HepG2 (cell line): ENCODE measurements around the gene TGFBR1. TPM values are rescaled to one million over a fixed set of nuclear protein-coding genes. Genes with fewer than 3 reads are reported as not detected.

Experiments used
- ATAC-seq: fragments of 200-7000 bp; cut with Tn5 transposase; 3 replicates; pipeline ENCODE4 v1.9.1; 2020; ENCODE audit warnings: mild to moderate bottlenecking, moderate library complexity
- BruUV-seq: library from RNA; stranded (reverse); fragments of 400-500 nt; replicated peaks from 2 replicates; lab custom pipeline; 2021; lab: Mats Ljungman, UMichigan
- CTCF ChIA-PET: fragments of 300-600 bp; formaldehyde crosslinking; extraction: SDS; loops from one replicate; lab custom pipeline; 2021; ENCODE audit warnings: low total read pairs, inconsistent platforms, low intra/inter-chr PET ratio; lab: Yijun Ruan, JAX
- POLR2A ChIA-PET: fragments of 350-600 bp; sonication (Branson Sonifier 250); formaldehyde crosslinking; loops from one replicate; lab custom pipeline; 2020; ENCODE audit warnings: antibody characterized with exemption, inconsistent platforms; lab: Yijun Ruan, JAX
- DNase-seq: peaks from one replicate; pipeline ENCODE4 v3.0.0-alpha.2; 2015; ENCODE audit warnings: low spot score
- FAIRE-seq: peaks from 3 replicates; lab custom pipeline; 2011; peaks lifted over from hg19 to GRCh38; lab: Jason Lieb, UNC
- H2AFZ ChIP-seq: one replicate; pipeline ENCODE4 v1.6.1; 2011; ENCODE audit warnings: low read length, inconsistent platforms
- H3K27ac ChIP-seq: fragments of 300-600 bp; 3 replicates; pipeline ENCODE4 v1.8.0; 2011; ENCODE audit warnings: mixed run types, mild to moderate bottlenecking, mixed read lengths, low read length, inconsistent platforms; ENCODE audit not compliant: insufficient read depth; ENCODE audit errors: extremely low read length
- H3K27me3 ChIP-seq, 2 experiments: fragments of 200-600 bp in 1 of 2; 2 replicates in 1 of 2; 3 replicates in 1 of 2; pipeline versions ENCODE4 v1.6.0 to v1.8.0; 2011; ENCODE audit warnings: low read length in 2 of 2, mild to moderate bottlenecking in 2 of 2, moderate library complexity in 2 of 2, inconsistent platforms in 1 of 2; ENCODE audit not compliant: insufficient read depth in 2 of 2, control insufficient read depth in 1 of 2
- H3K36me3 ChIP-seq, 2 experiments: fragments of 200-600 bp in 1 of 2; replicated peaks in 1 of 2; 2 replicates in 1 of 2; 3 replicates in 1 of 2; pipeline versions ENCODE4 v1.5.1 to v1.8.0; 2011; ENCODE audit warnings: low read length in 2 of 2, inconsistent platforms in 1 of 2; ENCODE audit not compliant: insufficient read depth in 2 of 2, control insufficient read depth in 1 of 2
- H3K4me1 ChIP-seq: 2 replicates; pipeline ENCODE4 v1.5.1; 2012; ENCODE audit warnings: low read length, inconsistent platforms; ENCODE audit not compliant: insufficient read depth
- H3K4me2 ChIP-seq: 2 replicates; pipeline ENCODE4 v1.6.0; 2011; ENCODE audit warnings: low read depth, low read length, inconsistent platforms
- H3K4me3 ChIP-seq, 3 experiments: fragments of 200-600 bp in 1 of 3; sonication (generic), shearing (Covaris generic) in 1 of 3; replicated peaks in 1 of 3; 2 replicates each; pipeline ENCODE4 v1.5.1; 2011 to 2016; ENCODE audit warnings: low read length in 3 of 3, inconsistent platforms in 2 of 3, low read depth in 2 of 3, mild to moderate bottlenecking in 2 of 3, control low read depth in 1 of 3, mixed read lengths in 1 of 3; ENCODE audit not compliant: insufficient read depth in 1 of 3
- H3K79me2 ChIP-seq: one replicate; pipeline ENCODE4 v1.6.1; 2011; ENCODE audit warnings: low read length, inconsistent platforms; ENCODE audit not compliant: insufficient read depth
- H3K9ac ChIP-seq: 2 replicates; pipeline ENCODE4 v1.6.0; 2011; ENCODE audit warnings: mild to moderate bottlenecking, low read depth, low read length, inconsistent platforms; ENCODE audit not compliant: insufficient read depth
- H3K9me3 ChIP-seq: 2 replicates; pipeline ENCODE4 v1.5.1; 2012; ENCODE audit warnings: mild to moderate bottlenecking, low read length
- H4K20me1 ChIP-seq: 2 replicates; pipeline ENCODE4 v1.6.0; 2011; ENCODE audit warnings: inconsistent platforms, mild to moderate bottlenecking, low read length, moderate library complexity; ENCODE audit not compliant: insufficient read depth
- AGO2 ChIP-seq: fragments of 200-400 bp; formaldehyde crosslinking; optimal IDR thresholded peaks from 2 replicates; pipeline ENCODE3; 2017; ENCODE audit warnings: mild to moderate bottlenecking, low read depth, low read length, moderate library complexity
- GFI1 ChIP-seq: sonication (generic); formaldehyde crosslinking; IDR thresholded peaks from 2 replicates; pipeline ENCODE4 v1.5.0; 2020; ENCODE audit warnings: missing genetic modification reagents, mild to moderate bottlenecking, borderline replicate concordance
- KDM4B ChIP-seq: sonication (generic); formaldehyde crosslinking; IDR thresholded peaks from 2 replicates; pipeline ENCODE4 v1.4.0; 2020; ENCODE audit warnings: missing genetic modification reagents
- RBM39 ChIP-seq: fragments of 200-400 bp; formaldehyde crosslinking; IDR thresholded peaks from one replicate; pipeline ENCODE4 v1.6.1; 2018; ENCODE audit warnings: antibody characterized with exemption, mild to moderate bottlenecking, low read depth, low read length; ENCODE audit not compliant: poor library complexity, severe bottlenecking
- TCF7 ChIP-seq: sonication (generic); IDR thresholded peaks from 2 replicates; pipeline ENCODE4 v1.6.1; 2016; ENCODE audit warnings: antibody characterized with exemption, low read depth
- ZNF276 ChIP-seq: sonication (generic); formaldehyde crosslinking; IDR thresholded peaks from 2 replicates; pipeline ENCODE4 v1.4.0; 2020; ENCODE audit warnings: mild to moderate bottlenecking, low read depth, missing genetic modification reagents
- ZNF367 ChIP-seq: sonication (generic); formaldehyde crosslinking; IDR thresholded peaks from 2 replicates; pipeline ENCODE4 v1.4.0; 2020; ENCODE audit warnings: missing genetic modification reagents, borderline replicate concordance
- ZNF670 ChIP-seq: sonication (generic); formaldehyde crosslinking; IDR thresholded peaks from 2 replicates; pipeline ENCODE4 v1.8.0; 2022; ENCODE audit warnings: mild to moderate bottlenecking, missing genetic modification reagents, borderline replicate concordance
- WGBS: methylation state at CpG from one replicate; pipeline ENCODE4 v1.1.6; 2017; ENCODE audit warnings: low lambda C conversion rate; 5-methylcytosine and 5-hydroxymethylcytosine counted together
- in situ Hi-C: cut with HindIII; loops from 2 replicates; pipeline ENCODE4 v1.10.0; 2017; ENCODE audit warnings: low pct_unique_long_range_greater_than_20kb; ENCODE audit not compliant: extremely low pct_ligation_motif_present
- intact Hi-C: fragments of 100-400 bp; cut with micrococcal nuclease; formaldehyde crosslinking; loops from one replicate; pipeline ENCODE4 v1.10.0; 2022; ENCODE audit not compliant: unreplicated experiment
- polyA plus RNA-seq, 8 experiments: library from polyadenylated mRNA; depleted of rRNA in 3 of 8; stranded (reverse) in 7 of 8; unstranded in 1 of 8; fragments of >200 nt; fragmentation: Illumina TruSeq in 4 of 8; extraction: Trizol in 4 of 8; gene quantifications; 2 replicates each; pipeline versions ENCODE4 v1.2.1 to v1.2.3, GENCODE V29; 2011 to 2016; ENCODE audit warnings: low read depth in 4 of 8, missing spikeins in 1 of 8, mixed read lengths in 1 of 8; ENCODE audit not compliant: insufficient read depth in 1 of 8
- total RNA-seq, 5 experiments: library from RNA; depleted of rRNA; stranded (reverse); fragments of >200 nt; fragmentation: Illumina TruSeq; extraction: Trizol; gene quantifications; 2 replicates each; pipeline ENCODE4 v1.2.3, GENCODE V29; 2016; ENCODE audit warnings: low read depth in 1 of 5
- TF ChIP-seq, protein P1 (sequence below): sonication (generic); formaldehyde crosslinking; IDR thresholded peaks from 2 replicates; pipeline ENCODE4 v1.5.0; 2020; ENCODE audit warnings: mild to moderate bottlenecking, missing genetic modification reagents, borderline replicate concordance

The TGFBR1 gene
- total and polyA plus RNA-seq, 2 of the 13 experiments (the other 11 are each of a cell fraction or from before 2014, with no cell fraction given), result 16.8 to 23.9 TPM

- peaks cover 6% of the 10 kb centered on the region for H3K79me2 ChIP-seq
- no peaks in the 10 kb centered on the region for H3K9me3 ChIP-seq
- TF ChIP-seq ZNF276 (CRISPR knock-in tag) (no peak), KDM4B (CRISPR knock-in tag) (no peak)
- TF ChIP-seq, all 625 proteins: peak for 0
- ATAC-seq (no peak), FAIRE-seq (no peak), DNase-seq (no peak)
- H3K4me3 ChIP-seq, result no peak overlapping the region
- in situ Hi-C loops, result no loop called here
- H3K27me3 ChIP-seq, result no peaks in the 10 kb centered on the region
- no peak overlapping the region for H3K4me2 ChIP-seq
- H2AFZ ChIP-seq, result no peak overlapping the region
- 95% methylated on average over 7 of the region's 7 CpGs for WGBS
- ChIA-PET POLR2A (interaction anchor here (0.9 kb wide), 1 partner anchor 14 kb away, joined by 3 read pairs; the partner anchor contains the start of gene TGFBR1), CTCF (no interaction called here)
- intact Hi-C loops, result no loop called here
- H3K9ac ChIP-seq, result no peak overlapping the region
- no peaks in the 10 kb centered on the region for H3K36me3 ChIP-seq
- BruUV-seq, result no TSS peak
- H4K20me1 ChIP-seq, result no peaks in the 10 kb centered on the region
- no peak overlapping the region for H3K27ac ChIP-seq
- no peaks in the 10 kb centered on the region for H3K4me1 ChIP-seq
Measured at GRCh38 chr9:99118782-99119466, 14.0 kb downstream of the TGFBR1 start.

DNA sequence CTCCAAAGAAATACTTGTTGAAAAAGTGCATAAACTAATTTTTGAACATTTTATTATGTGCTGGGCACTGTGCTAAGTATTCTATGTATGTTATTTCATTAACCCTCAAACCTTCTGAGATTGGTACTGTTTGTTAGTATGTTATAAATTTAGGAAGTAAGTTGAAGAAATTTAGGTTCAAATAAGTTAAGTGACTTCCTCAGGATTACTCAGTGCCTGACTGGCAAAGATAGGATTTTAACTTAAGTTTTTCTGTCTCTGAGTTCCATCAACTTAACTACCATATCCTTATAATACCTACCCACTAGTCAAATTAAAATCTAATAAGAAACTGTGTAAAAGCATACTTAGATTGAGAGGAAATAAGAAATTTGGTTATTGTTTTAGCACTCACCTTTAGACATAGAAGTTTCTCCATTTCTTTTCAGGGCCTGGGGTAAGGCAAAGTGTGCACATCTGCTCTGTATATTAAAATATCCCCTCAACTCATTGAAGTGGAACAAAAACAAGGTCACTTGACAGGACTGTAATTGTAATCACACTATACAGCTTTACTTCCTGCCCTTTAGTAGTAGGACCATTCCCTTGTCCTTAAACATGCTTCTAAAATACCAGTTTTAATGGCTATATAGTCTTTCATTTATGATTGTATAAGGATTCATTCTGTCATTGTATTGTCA, 15.2 kb downstream of the TGFBR1 start:
- H3K79me2 ChIP-seq, result peaks cover 6% of the 10 kb centered on the region
- TF ChIP-seq AGO2, result no peak
- TF ChIP-seq, protein P1, sequence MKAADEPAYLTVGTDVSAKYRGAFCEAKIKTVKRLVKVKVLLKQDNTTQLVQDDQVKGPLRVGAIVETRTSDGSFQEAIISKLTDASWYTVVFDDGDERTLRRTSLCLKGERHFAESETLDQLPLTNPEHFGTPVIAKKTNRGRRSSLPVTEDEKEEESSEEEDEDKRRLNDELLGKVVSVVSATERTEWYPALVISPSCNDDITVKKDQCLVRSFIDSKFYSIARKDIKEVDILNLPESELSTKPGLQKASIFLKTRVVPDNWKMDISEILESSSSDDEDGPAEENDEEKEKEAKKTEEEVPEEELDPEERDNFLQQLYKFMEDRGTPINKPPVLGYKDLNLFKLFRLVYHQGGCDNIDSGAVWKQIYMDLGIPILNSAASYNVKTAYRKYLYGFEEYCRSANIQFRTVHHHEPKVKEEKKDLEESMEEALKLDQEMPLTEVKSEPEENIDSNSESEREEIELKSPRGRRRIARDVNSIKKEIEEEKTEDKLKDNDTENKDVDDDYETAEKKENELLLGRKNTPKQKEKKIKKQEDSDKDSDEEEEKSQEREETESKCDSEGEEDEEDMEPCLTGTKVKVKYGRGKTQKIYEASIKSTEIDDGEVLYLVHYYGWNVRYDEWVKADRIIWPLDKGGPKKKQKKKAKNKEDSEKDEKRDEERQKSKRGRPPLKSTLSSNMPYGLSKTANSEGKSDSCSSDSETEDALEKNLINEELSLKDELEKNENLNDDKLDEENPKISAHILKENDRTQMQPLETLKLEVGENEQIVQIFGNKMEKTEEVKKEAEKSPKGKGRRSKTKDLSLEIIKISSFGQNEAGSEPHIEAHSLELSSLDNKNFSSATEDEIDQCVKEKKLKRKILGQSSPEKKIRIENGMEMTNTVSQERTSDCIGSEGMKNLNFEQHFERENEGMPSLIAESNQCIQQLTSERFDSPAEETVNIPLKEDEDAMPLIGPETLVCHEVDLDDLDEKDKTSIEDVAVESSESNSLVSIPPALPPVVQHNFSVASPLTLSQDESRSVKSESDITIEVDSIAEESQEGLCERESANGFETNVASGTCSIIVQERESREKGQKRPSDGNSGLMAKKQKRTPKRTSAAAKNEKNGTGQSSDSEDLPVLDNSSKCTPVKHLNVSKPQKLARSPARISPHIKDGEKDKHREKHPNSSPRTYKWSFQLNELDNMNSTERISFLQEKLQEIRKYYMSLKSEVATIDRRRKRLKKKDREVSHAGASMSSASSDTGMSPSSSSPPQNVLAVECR (CRISPR knock-in tag), result no peak
- no peak for TF ChIP-seq GFI1 (CRISPR knock-in tag)
- no peak for TF ChIP-seq TCF7
- TF ChIP-seq ZNF367 (CRISPR knock-in tag), result no peak
- no peak for TF ChIP-seq ZNF670 (CRISPR knock-in tag)
- no peak for TF ChIP-seq RBM39

More for the DNA sequence above, 15.2 kb downstream of the TGFBR1 start:
- in situ Hi-C loops (no loop called here), intact Hi-C loops (no loop called here)
- DNase-seq (no peak), ATAC-seq (no peak), FAIRE-seq (no peak)
- CTCF ChIA-PET, result no interaction called here
- H4K20me1 ChIP-seq, result no peaks in the 10 kb centered on the region
- no peak overlapping the region for H2AFZ ChIP-seq
- no peaks in the 10 kb centered on the region for H3K4me1 ChIP-seq
- BruUV-seq, result no TSS peak
- H3K4me3 ChIP-seq, result no peak overlapping the region
- no peaks in the 10 kb centered on the region for H3K27me3 ChIP-seq
- H3K27ac ChIP-seq, result no peak overlapping the region
- no peak overlapping the region for H3K4me2 ChIP-seq
- POLR2A ChIA-PET, result interaction anchor here (0.9 kb wide), 1 partner anchor 15 kb away, joined by 3 read pairs; the partner anchor contains the start of gene TGFBR1
- H3K36me3 ChIP-seq, result no peaks in the 10 kb centered on the region
- H3K9me3 ChIP-seq, result no peaks in the 10 kb centered on the region
- no peak overlapping the region for H3K9ac ChIP-seq
